Bronchial epithelial cell (primary cell): Measurements from ENCODE around the gene IDH3G. TPM values are rescaled to one million over a fixed set of nuclear protein-coding genes. Genes with fewer than 3 reads are reported as not detected.
"Not testable (repeated sequence)": the region's sequence is repeated elsewhere in the genome, so short reads cannot be mapped to it uniquely, and the experiment has no call there.

Experiments used
- DNase-seq: peaks from one replicate; pipeline ENCODE4 v3.0.0-alpha.2; 2010; ENCODE audit warnings: low read depth
- FAIRE-seq: peaks from 2 replicates; lab custom pipeline; 2011; peaks lifted over from hg19 to GRCh38; lab: Jason Lieb, UNC
- H3K27me3 ChIP-seq: 2 replicates; pipeline ENCODE4 v1.5.1; 2011; ENCODE audit warnings: low read length; ENCODE audit not compliant: control insufficient read depth, insufficient read depth
- H3K36me3 ChIP-seq: 2 replicates; pipeline ENCODE4 v1.5.1; 2011; ENCODE audit warnings: low read length; ENCODE audit not compliant: control insufficient read depth, insufficient read depth
- H3K4me3 ChIP-seq: 2 replicates; pipeline ENCODE4 v1.5.1; 2011; ENCODE audit warnings: mild to moderate bottlenecking, low read depth, low read length, control low read depth
- total RNA-seq: library from RNA; depleted of rRNA; stranded (reverse); fragments of >200 nt; gene quantifications from 2 replicates; pipeline ENCODE4 v1.2.1, GENCODE V29; 2014
- TF ChIP-seq, protein P1 (sequence below): IDR thresholded peaks from 2 replicates; pipeline ENCODE4 v1.5.1; 2011; ENCODE audit warnings: mild to moderate bottlenecking, moderate library complexity, low read length, control low read depth, inconsistent platforms; ENCODE audit not compliant: insufficient read depth, severe bottlenecking

The IDH3G gene
- total RNA-seq, 1 donor from 2014 or later: 26.3 TPM

DNA sequence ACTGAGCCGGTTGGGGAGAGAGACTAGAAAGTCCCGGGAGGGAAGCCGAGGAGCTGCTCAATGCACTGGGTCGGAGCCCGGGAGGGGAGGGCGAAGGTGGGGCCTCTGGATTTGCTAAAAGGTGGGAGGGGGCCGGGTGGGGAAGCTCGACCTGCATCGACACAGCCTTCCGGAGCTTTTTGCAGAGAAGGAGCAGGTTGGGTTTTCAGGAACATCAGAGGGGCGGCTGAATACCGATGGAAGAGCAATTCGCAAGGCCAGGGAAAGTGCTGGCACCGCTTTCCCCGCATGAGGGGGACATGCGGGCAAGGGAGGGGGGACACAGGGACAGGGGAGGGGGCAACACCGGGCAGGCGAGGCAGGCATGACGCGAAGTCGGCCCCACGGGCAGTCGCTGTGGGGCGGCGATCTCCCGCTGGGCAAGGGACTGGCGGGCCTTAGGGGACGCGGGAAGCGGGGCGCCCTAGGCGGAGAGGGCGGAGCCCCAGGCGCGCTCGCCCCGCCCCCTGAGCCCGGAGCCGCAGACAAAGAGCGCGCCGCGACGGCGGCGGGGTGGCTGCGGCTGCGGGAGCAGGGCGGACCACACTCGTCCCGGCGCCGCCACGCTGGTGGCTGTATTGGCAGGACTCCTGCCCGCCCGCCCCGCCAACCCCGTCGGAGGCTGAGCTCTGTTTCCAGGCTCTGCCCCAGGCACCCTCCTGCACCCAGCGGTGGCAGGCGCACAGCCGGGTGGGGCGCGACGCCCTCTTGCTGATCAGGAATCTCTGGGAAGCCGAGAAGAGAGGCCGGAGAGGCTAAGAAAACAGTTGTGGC lies 24.6 kb upstream of the IDH3G start:
- TF ChIP-seq, protein P1, sequence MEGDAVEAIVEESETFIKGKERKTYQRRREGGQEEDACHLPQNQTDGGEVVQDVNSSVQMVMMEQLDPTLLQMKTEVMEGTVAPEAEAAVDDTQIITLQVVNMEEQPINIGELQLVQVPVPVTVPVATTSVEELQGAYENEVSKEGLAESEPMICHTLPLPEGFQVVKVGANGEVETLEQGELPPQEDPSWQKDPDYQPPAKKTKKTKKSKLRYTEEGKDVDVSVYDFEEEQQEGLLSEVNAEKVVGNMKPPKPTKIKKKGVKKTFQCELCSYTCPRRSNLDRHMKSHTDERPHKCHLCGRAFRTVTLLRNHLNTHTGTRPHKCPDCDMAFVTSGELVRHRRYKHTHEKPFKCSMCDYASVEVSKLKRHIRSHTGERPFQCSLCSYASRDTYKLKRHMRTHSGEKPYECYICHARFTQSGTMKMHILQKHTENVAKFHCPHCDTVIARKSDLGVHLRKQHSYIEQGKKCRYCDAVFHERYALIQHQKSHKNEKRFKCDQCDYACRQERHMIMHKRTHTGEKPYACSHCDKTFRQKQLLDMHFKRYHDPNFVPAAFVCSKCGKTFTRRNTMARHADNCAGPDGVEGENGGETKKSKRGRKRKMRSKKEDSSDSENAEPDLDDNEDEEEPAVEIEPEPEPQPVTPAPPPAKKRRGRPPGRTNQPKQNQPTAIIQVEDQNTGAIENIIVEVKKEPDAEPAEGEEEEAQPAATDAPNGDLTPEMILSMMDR: no peak
- H3K27me3 ChIP-seq: no peaks in the 10 kb centered on the region
- no peak for FAIRE-seq
- H3K4me3 ChIP-seq: no peak overlapping the region
- no peak for DNase-seq
- no peaks in the 10 kb centered on the region for H3K36me3 ChIP-seq

DNA sequence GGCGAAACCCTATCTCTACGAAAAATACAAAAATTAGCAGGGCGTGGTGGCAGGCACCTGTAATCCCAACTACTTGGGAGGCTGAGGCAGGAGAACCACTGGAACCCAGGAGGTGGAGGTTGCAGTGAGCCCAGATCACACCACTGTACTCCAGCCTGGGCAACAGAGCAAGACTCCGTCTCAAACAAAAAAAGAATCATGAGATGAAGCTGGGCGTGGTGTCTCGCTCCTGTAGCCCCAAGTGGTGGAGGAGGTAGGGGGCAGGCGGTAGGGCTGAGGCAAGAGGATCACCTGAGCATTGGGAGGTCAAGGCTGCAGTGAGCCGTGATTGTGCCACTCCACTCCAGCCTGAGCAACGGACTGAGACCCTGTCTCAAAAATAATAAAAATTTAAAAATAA lies 23.9 kb upstream of the IDH3G start:
- not testable (repeated sequence) for FAIRE-seq, H3K27me3 ChIP-seq, H3K4me3 ChIP-seq, H3K36me3 ChIP-seq, DNase-seq

DNA sequence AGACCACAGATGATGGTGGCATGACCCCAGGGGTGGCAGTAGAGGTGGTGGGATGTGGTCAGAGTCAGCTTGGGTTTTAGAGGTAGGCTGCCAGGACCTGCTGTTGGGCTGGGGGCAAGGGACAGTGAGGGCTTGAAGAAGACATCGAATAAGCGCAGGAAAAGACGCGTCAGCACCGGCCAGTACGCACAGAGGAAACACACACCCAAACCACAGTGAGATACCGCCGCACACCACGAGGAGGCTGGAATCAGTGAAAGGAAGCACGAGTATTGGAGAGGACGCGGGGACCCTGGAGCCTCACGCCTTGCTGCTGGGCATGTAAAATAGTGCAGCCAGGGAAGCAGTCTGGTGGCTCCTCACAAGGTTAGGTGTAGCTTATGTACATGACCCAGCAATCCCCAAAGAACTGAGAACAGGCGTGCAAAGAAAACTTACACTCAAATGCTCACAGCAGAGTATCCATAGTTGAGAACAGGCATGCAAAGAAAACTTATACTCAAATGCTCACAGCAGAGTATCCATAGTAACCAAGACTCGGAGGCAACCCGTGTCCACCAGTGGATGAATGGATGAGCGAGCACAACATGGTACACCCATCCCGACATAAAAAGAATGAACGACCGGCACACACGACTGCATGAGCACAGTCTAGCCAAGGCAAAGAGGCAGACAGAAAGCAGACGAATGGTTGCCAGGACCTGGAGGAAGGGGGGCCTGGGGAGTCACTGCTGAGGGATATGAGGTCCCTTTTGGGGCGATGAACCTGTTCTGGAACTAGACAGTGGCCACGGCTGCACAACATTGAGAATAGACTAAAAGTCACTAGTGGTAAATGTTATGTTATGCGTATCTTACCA lies 22.9 kb upstream of the IDH3G start:
- H3K4me3 ChIP-seq: no peak overlapping the region
- FAIRE-seq (peak; percentile 68), DNase-seq (no peak)
- no peaks in the 10 kb centered on the region for H3K36me3 ChIP-seq
- TF ChIP-seq, protein P1: no peak
- H3K27me3 ChIP-seq: no peaks in the 10 kb centered on the region

DNA sequence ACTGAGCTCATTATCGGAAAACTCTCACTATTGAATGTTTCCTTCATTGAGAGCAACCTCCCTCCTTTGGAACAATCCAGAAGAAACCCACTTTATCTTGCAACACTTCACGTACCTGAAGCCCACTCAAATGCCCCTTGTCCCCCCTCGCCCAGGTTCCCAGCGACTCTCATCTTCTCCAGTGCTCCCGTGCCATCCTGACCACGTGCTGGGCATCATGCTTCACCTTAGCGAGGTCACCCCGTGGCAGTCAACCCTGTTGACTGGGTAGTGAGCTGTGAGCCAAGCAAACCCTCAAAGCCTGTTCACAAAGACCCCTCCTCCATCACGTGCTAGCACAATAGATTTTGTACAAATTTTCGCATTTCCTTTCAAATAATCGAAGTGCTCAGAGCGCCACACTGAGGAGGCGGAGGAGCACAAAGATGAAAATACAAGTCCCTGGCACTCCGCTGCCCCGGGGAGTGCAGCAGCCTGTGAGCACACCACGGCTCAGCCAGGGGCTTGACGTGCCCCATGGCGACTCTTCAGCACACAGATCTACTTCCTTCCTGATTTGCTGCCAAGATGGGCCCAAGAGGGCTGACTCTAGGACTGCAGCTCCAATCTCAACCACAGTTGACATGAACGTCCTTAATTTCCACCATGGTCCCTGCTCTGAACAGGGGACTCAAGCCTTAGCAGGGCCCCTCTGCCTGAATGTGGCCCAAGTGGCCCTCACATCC lies 20.6 kb upstream of the IDH3G start:
- Histone ChIP-seq H3K27me3 (no peaks in the 10 kb centered on the region), H3K4me3 (no peak overlapping the region), H3K36me3 (no peaks in the 10 kb centered on the region)
- TF ChIP-seq, protein P1: no peak
- FAIRE-seq: no peak
- no peak for DNase-seq

DNA sequence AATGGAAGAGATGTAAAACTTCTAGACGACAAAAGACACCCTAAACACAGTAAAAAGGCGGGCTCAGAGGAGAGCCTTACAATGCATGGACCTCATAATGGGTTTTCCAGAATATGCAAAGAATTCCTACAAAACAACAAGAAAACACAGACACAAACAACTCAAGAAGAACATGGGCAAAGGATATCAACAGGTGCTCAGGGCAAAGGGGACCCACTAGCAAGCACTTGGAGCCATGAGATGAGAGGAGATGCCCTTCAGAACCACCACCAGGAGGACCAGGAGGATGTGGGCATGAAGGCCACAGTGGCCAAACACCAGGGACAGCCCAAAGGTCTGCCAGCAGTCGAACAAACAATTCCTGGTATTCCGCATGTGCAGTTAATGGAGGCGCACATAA lies 19.0 kb upstream of the IDH3G start:
- FAIRE-seq: no peak
- no peak for DNase-seq

More for the DNA sequence above, 19.0 kb upstream of the IDH3G start:
- TF ChIP-seq, protein P1: no peak
- Histone ChIP-seq H3K27me3 (no peaks in the 10 kb centered on the region), H3K36me3 (no peaks in the 10 kb centered on the region), H3K4me3 (no peak overlapping the region)
